Medulla oblongata (tissue), 1 donor: ENCODE results near the gene SPATA3.
A peak's percentile ranks its signal among the peaks of the same experiment; 100 is the strongest.
"Not testable (repeated sequence)": the region's sequence is repeated elsewhere in the genome, so short reads cannot be mapped to it uniquely, and the experiment has no call there.

Experiments
- DNase-seq: peaks from one replicate; pipeline ENCODE4 v3.0.0-alpha.2; 2015; ENCODE audit errors: extremely low spot score

SPATA3 gene

DNA sequence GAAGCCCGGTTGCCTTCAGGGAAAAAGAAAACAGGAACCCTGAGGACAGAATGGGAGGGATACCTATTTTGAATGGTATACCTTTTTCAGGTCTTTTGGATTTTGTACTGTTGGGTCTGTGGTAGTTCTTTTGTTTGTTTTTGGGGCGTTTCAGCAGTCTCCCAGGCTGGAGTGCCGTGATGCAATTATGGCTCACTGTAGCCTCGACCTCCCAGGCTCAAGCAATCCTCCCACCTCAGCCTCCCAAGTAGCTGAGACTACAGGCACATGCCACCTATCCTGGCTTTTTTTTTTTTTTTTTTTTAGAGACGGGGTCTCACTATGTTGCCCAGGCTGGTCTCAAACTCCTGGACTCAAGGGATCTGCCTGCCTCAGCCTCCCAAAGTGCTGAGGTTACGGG, 27.6 kb upstream of the SPATA3 start:
- not testable (repeated sequence) for DNase-seq

DNA sequence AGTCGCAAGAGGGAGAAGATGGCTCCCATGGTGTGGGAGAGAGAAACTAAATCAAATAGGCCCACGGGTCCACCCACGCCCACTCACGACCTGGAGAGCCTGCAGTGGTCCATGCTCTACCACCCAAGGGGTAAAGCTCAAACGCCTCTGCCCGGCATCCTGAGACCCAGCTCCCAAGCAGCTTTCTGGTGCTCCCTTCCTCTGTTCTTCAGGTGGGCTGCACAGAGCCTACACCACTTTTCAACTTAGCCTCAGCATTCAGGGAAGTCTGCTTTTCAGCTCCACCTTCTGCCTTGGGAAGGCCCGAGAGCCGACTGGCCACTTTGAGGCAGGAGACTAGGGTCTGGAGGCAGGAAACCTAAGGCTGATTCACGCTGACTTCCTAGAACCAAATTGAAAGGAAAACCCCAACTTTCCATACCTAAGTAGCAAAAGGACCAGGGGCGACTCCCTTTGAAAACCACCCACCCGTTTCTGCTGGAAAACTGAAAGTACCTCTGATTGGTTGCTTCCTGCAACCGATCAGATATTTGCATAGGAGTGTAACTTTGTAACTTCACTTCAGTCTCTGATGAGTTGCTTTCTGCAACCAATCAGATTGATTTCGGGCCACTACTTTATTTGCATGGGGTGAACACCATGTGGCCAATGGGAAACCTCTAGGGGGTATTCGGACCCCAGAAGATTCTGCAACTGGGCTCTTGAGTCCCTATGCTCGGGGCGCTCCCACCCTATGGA, 26.8 kb upstream of the SPATA3 start:
- DNase-seq, result no peak

DNA sequence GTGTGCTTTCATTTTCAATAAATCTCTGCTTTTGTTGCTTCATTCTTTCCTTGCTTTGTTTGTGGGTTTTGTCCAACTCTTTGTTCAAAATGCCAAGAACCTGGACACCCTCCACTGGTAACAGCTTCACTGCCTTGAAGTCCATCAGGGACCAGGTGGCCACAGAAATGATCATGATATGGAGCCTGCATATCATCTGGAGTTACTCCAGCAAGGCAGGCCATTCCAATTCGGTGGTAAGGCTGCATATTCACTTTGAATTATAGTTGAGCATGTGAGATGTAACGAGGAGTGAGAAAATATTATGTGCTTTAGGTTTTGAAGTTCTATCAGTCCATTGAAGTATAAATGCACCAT, 26.3 kb upstream of the SPATA3 start:
- DNase-seq, result no peak

DNA sequence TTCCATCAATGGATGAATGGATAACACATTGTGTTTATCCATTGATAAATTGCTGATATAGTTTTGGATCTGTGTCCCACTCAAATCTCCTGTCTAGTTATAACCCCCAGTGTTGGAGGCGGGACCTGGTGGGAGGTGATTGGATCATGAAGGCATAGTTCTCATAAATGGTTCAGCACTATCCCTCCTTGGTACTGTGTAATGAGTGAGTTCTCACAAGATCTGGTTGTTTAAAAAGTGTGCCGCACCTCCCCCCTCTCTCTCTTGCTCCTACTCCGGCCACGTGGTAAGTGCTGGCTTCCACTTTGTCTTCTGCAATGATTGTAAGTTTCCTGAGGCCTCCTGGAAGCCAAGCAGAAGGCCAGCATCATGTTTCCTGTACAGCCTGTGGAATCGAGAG, 23.9 kb upstream of the SPATA3 start:
- no peak for DNase-seq

DNA sequence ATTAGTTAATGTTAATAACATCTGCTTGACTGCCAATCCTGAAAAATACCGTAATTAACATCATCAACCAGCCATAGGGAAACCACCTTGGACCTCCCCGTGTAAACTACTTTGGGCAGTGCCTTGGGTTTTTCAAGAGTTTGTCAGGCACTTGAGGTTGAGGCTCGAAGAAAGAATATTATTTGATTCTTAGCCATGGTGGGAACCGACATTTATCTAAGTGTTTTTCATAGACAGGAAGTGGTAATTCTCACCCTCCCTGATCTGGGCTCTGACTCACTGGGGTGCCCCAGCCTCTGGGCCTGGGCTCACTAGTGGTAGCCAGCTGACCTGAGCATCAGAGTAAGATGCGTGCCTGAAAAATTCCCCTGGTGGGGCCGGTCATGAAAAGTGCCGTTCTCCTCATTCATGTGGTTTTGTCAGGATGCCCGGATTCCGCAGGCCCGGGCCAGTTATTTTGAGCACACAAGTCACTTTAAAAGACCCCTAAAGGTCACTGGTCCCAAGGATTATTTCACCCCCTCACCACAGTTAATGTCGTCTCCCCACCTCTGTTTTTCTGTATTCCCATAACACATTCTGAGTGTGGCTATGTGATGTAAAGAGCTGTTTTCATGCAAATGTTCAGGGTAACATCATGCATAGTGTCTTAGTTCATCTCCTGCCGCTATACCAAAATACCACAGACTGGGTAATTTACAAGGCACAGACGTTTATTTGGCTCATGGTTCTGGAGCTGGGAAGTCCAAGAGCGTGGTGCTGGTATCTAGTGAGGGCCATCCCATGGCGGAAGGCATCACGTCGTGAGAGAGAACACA, 21.6 kb upstream of the SPATA3 start:
- no peak for DNase-seq

DNA sequence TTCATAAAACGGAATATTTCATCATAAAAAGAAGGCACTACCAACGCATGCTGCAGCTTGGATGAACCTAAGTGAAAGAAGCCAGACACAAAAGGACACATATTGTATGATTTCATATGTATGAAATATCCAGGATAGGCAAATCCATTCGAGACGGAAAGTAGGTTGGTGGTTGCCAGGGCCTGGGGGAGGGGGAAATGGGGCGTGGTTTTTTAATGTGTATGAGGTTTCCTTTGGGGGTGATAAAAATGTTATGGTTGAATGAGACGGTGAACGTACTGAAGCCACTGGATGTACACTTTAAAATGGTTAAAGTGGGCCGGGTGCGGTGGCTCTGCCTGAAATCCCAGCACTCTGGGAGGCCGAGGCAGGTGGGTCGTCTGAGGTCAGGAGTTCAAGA, 20.0 kb upstream of the SPATA3 start:
- DNase-seq, result no peak

DNA sequence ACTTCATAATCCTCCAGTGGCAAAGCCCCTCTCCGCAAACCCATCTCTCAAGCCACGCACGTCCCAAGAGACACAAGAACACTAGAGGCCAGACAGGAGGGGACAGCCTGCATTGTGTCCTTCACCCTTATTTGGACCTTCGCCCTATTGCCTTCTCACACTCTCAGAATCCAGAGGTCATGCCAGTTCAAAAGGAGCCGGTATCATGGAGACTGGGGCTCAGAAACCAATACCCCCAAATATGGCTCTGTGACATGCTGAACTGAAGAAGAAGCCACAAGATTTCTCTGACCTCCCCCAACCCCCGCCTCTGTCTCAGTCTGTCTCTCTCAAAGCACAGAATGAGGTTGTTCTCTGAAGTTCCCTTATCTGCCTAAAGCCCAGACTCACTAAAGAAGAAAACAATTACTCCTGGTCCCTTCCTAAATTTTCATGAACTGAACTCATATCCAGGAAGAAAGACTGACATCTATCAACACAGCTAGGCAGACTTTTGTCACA, 19.2 kb upstream of the SPATA3 start:
- DNase-seq, result no peak

DNA sequence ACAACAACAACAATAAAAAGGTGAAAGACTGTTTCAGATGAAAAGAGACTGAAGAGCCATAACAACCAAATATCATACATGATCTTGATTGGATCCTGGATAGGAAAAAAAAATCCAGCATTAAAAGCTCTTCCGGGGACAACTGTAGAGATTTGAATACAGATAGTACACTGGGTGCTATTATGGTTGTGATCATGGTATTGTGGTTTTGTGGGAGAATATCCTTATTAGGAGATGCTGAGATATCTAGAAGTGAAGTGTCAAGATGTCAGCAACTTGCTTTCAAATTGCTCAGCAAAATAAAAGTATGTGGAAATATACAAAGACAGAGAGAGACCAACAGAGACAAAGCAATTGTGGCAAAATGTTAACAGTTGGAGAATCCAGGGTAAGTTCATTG, 15.5 kb upstream of the SPATA3 start:
- no peak for DNase-seq

DNA sequence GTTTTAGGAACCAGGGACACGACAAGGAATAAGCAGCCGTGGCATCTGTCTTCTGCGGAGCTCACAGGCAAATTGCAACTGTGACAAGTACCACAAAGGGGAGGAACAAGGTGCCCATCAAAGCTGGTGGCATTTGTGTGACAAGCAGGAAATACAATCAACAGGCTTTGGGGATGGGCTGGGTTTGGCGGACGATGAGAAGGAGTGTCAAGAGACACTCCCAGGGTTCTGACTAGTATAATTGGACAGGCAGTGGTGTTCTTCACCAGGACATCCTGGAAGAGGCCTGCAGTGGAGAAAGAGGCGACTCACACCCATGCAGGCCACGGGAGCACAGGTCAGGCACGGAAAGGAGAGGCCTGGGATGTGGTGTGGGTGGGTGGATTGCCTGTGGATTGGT, 14.2 kb upstream of the SPATA3 start:
- no peak for DNase-seq

DNA sequence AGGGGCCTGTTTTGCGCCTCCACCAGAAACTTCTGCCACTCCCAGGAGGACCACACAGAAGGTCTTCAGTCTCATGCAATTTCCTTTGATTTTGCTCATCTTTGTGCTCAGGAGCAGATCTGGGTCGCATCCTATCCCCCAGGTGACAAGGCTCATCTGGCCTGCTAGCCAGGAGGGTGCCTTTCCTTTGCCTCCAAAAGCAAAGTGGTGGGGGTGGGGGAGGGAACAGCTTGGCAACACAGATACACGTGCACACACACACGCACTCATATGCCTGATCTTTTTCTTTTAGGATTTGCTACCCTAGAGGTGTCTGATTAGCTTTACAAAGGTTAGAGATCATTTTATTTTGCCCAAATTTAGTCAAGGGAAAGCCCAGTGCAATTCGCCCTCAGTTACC, 13.8 kb upstream of the SPATA3 start:
- no peak for DNase-seq

DNA sequence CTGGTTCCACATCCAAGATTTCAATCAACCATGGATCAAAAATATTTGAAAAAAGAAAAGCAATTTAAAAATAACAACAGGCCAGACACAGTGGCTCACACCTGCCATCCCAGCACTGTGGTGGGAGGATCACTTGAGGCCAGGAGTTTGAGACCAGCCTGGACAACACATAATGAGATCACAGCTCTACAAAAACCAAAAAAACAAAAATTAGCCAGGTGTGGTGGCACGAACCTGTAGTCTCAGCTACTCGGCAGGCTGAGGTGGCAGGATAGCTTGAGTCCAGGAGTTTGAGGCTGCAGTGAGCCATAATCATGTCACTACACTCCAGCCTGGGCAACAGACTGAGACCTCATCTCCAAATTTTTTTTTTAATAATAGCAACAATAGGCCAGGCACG, 13.4 kb upstream of the SPATA3 start:
- DNase-seq, result no peak

DNA sequence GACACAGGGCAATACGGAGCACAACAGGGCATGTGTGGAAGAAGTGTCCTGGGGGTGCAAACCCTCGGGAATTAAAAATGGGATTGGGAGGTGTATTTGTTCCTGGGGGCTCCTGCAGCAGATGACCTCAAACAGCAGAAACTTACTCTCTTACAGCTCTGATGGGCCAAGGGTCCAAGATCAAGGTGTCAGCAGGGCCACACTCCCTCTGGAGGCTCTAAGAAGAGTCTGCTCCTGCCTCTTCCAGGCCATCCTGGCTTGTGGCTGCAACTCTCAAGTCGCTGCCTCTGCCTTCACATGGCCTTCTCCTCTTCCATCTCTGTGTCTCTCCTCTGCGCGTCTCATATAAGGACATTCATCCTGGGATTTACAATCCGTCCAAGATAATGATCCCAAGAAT, 12.4 kb upstream of the SPATA3 start:
- DNase-seq, result no peak

DNA sequence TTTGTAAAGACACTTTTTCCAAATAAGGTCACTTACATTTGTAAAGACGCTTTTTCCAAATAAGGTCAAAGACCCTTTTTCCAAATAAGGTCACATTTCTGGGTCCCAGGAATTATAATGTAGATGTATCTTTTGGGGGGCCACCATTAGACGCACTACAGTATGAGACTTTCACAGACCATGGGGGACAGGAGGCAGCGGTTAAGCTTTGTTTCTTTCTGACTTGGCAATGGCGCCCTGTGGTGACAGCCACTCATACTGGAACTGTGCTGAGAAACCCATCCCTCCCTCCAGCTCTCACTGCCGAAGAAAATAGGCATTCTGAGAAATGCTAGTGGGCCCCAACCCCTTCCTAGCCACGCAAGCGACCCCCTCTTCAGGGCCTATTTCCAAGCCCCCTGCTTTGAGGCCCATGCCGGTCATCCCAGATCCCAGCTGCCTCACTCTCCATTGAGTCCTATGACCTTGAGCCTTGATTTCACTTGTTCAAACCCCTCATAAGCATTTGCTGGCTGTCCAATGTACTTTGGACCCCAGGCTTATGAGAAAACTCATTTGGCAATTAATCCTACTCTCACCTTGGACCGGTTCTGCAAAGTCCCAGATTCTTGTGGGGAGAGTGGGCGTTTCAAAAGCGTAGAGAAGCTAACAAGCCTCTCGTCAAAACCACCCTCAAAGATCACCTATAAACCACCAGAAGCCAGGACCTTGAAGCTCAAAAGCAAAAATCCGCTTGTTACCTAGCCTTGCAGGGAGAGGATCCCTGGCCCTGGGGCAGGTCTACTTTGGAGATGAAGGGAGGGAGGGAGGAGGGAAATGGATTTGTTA, 11.3 kb upstream of the SPATA3 start:
- DNase-seq, result no peak

DNA sequence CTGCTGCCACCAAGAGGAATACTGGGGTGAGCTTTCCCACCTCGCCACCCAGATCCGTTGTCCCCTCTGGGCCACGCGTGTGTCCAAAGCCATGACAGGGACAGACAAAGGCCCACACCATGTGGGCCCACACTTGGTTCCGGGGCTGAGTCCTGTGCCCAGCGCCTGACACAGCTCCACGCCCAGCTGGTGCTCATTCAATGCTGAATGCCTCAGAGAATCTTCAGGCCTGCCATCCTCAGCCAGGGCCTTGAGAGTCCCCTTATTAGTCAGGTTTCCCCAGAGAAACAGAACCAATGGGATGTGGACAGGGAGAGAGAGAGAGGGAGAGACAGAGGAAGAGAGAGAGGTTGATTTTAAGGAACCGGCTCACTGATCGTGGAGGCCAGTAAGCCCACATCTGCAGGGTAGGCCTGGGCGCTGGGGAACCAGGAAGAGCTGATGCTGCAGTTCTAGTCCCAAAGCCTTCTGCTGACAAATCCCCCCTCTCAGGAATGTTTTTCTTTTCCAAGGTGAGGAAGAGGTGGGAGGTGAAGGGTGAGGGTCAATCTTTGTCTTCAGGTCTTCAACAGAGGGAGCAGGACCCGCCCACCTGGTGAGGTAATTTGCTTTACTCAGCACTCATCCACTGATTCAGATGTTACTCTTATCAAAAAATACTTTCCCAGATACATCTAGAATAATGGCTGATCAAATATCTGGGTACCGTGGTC, 10.2 kb upstream of the SPATA3 start:
- no peak for DNase-seq

DNA sequence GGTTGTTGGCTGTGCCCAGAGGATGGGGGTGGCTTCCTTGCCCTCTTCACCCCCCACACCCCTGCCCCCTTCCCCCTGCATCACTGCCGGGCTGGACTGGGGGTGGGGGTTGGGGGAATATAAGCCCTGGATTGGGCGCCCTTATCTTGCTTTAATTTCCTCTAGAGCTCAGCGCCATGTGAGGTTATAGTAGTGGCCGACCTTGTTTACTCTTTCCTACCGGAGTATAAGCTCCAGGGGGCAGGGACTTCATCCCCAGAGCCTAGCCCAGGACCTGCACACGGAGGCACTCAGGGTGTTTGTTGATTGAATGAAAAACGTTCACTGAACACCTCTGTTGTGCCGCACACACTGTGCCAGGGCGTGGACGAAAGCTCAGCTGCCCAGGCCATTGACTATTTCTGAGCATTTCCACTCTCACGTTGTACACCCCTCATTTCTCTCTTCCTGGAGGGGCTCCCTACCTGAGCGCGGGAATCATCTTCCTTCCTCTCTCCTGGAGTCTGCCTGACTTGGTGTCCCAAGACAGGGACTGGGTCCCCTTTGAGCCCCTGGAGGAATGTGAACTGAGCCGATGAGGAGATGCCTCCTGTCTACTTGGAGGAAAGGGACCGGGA, 9.3 kb upstream of the SPATA3 start:
- no peak for DNase-seq

DNA sequence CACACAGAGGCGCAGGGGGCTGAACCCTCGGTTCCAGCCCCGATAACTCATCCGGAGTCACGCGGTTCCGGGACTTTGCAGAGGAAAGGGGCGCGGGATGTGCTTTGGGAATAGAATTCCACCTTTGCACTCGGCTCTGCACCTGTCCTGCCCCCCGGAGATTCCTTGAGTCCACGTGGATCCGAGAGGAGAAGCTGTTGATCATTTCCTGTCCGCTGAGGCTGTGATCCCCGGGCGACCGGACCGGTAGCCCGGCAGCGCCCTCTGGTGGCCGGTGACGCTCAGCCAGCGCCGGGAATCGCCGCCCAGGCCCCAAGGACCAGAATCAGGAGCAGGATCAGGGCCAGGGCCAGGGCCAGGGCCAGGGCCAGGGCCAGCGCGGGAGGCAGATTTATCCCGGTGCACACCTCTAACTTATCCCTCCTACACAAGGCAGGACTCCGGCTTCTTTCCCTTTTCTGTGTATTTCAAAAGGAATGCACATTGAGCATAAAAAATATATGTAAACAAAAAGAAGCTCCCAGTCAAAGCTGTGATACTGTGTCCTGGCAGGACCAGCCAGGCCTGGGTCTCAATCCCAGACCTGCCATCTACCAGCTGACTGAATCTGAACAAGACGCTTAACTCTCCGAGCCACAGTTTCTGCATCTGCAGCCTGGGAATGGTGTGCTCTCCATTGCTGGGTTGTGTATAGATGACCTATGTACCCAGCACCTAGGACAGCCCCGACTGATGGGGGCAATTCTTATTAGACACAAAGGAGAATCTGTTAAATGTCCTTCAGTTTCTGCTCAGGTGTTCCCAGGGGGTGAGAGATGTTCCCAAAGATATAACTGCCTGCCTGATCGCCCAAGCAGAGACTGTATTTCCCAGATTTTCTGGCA, 8.5 kb upstream of the SPATA3 start:
- DNase-seq, result peak; percentile 83

DNA sequence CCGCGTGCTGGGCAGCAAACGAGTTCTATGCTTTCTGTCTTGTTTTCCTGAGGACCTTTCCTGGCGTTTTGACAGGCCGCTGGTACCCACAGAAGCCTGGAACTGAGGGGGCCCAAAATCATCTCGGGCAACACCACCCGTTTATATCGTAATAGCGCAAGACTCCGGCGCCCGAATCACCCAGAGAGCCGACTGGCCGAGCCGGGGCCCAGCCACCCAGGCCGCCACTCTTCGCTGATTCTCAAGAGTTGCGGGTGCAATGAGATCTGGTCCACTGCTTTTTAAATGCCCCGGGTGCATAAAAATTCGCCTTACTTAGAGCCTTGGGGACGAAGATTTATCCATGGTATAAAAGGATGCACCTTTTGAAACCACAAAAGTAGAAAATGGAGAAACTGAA, 6.2 kb upstream of the SPATA3 start:
- DNase-seq, result no peak

DNA sequence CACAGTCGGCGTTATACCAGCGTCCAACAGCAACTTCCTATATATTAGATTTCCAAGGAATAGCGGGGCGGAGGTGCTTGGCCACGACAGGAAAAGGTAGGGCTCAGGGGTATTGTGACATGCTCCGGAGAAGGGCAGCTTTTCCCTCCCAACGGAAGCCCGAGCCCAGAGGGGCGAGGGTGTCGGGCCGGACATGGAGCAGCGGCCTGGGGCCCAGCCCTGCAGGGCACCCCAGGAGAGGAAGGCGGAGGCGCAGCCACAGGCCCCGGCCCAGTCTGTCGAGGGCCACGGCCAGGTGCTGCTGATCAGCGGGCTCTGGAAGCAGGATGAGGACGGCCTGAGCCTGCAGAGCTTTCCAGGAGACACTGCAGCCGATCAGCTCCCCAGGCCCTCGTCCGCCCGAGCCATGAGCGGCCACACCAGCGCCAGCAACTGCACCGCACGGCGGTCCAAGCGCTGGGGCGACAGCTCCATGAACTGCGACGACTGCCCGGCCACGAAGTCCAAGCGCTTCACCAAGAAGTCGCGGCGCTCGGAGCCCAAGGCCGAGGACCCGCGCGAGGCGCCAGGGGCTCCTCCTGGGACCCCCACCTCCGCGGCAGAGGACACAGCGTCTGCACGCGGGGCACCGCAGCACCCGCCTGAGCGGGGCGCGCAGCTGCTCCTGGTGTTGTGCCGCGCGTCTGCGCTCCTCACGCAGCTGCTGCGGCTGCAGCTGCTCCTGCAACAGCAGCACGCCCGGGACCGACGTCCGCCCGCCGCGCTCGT, 5.6 kb upstream of the SPATA3 start:
- DNase-seq, result no peak

DNA sequence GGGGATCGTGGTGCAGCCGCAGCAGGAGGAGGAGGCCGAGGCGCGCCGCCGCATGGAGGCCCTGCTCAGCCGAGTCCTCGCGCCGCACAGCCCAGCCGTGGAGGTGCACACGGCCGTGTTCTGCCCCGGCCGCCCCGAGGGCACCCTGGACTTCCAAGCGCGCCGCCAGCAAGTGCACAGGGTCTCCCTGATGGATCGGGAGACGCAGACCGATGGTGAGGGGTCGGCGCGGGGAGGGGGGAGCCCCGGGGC, 5.1 kb upstream of the SPATA3 start:
- DNase-seq, result no peak

DNA sequence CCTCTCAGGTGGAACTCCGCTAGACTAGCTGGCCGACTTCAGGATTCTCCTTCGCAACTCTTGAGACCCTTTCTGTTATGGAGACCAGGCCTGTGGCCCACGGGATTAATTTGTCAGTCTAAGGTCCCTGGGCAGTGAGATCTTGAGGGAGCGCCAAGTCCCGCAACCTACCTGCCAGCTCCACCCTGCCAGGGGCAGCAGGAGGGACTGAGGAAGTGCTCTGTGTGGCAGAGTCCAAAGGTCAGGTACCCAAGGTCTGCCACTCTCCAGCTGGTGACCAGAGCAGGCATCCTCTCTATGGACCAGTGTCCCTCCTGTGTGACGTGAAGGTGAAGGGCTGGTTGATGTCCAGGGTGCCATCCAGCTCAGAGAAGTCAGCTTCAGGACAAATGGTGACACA, 4.3 kb upstream of the SPATA3 start:
- no peak for DNase-seq
